Hepatocyte (in vitro differentiated cells): ENCODE data around the gene TTC27. TPM values are rescaled to one million over a fixed set of nuclear protein-coding genes. Genes with fewer than 3 reads are reported as not detected.

Experiments used
- DNase-seq: peaks from one replicate; pipeline ENCODE4 v3.0.0-alpha.2; 2016; ENCODE audit warnings: low spot score
- H2AFZ ChIP-seq: fragments of 200-600 bp; sonication (generic); 2 replicates; pipeline ENCODE4 v1.6.0; 2016; ENCODE audit warnings: antibody characterized with exemption, mild to moderate bottlenecking
- H3K27ac ChIP-seq: fragments of 200-600 bp; sonication (generic); 2 replicates; pipeline ENCODE4 v1.5.1; 2016; ENCODE audit warnings: mild to moderate bottlenecking
- H3K27me3 ChIP-seq: fragments of 200-600 bp; sonication (generic); 2 replicates; pipeline ENCODE4 v1.6.1; 2016
- H3K36me3 ChIP-seq: fragments of 200-600 bp; sonication (generic); replicated peaks from 2 replicates; pipeline ENCODE4 v1.5.1; 2016; ENCODE audit warnings: low read depth; ENCODE audit not compliant: insufficient read depth
- H3K4me1 ChIP-seq: fragments of 200-600 bp; sonication (generic); 2 replicates; pipeline ENCODE4 v1.5.1; 2016; ENCODE audit warnings: mild to moderate bottlenecking, moderate library complexity; ENCODE audit not compliant: insufficient read depth
- H3K4me2 ChIP-seq: fragments of 200-600 bp; sonication (generic); 2 replicates; pipeline ENCODE4 v1.6.0; 2016
- H3K4me3 ChIP-seq: fragments of 200-600 bp; sonication (generic); 2 replicates; pipeline ENCODE4 v1.5.1; 2016; ENCODE audit warnings: mild to moderate bottlenecking
- H3K79me2 ChIP-seq: fragments of 200-600 bp; sonication (generic); 2 replicates; pipeline ENCODE4 v1.6.0; 2017; ENCODE audit warnings: mild to moderate bottlenecking
- H3K9me2 ChIP-seq: fragments of 200-600 bp; sonication (generic); replicated peaks from 2 replicates; pipeline ENCODE4 v1.6.0; 2017; ENCODE audit warnings: mild to moderate bottlenecking; ENCODE audit not compliant: insufficient read depth
- H3K9me3 ChIP-seq: fragments of 200-600 bp; sonication (generic); 2 replicates; pipeline ENCODE4 v1.5.1; 2016; ENCODE audit warnings: low read depth, mild to moderate bottlenecking
- H4K20me1 ChIP-seq: fragments of 200-600 bp; sonication (generic); 2 replicates; pipeline ENCODE4 v1.6.0; 2016; ENCODE audit warnings: mild to moderate bottlenecking; ENCODE audit not compliant: insufficient read depth, poor library complexity, severe bottlenecking
- EZH2 ChIP-seq: fragments of 200-600 bp; sonication (generic); IDR thresholded peaks from 2 replicates; pipeline ENCODE4 v1.6.1; 2016; ENCODE audit warnings: antibody characterized with exemption, mild to moderate bottlenecking, borderline replicate concordance
- EZH2phosphoT487 ChIP-seq: fragments of 200-600 bp; sonication (generic); IDR thresholded peaks from one replicate; pipeline ENCODE4 v1.6.1; 2018; ENCODE audit warnings: antibody characterized with exemption, mild to moderate bottlenecking, low read depth, moderate library complexity; ENCODE audit not compliant: unreplicated experiment, severe bottlenecking
- WGBS: methylation state at CpG from one replicate; pipeline ENCODE4 v1.1.6; 2016; ENCODE audit warnings: low lambda C conversion rate; ENCODE audit errors: missing lambda C conversion rate; 5-methylcytosine and 5-hydroxymethylcytosine counted together
- polyA plus RNA-seq: library from polyadenylated mRNA; unstranded; fragments of >200 nt; fragmentation: Nextera tagmentation; extraction: Ambion mirVana; gene quantifications from 2 replicates; pipeline ENCODE4 v1.2.1, GENCODE V29; 2016
- total RNA-seq: library from RNA; depleted of rRNA; stranded (reverse); fragments of >200 nt; gene quantifications from 2 replicates; pipeline ENCODE4 v1.2.3, GENCODE V29; 2014
- TF ChIP-seq, protein P1 (sequence below): fragments of 200-600 bp; sonication (generic); IDR thresholded peaks from 2 replicates; pipeline ENCODE4 v1.5.1; 2016; ENCODE audit warnings: antibody characterized with exemption, mild to moderate bottlenecking; ENCODE audit not compliant: poor library complexity

Gene TTC27
- total and polyA plus RNA-seq, 2 experiments from 2014 or later: 10.7 to 12.7 TPM

DNA sequence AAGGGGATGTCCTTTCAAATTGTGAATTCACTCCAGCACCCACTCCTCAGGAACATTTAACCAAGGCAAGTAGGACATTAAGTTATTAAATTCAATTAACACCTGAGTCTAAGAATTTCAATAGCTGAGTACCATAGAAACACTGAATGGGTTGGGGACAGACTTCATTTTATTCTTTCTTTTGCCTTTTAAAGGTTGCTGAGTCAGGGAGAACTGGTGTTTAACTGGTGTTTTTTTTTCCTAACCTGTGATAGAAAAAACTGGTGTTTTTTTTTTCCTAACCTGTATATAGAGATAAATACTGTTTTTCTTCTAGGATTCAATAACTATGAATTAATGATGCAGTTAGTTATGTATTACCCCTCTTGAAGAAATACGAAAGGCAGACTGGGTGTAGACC lies 38.9 kb downstream of the TTC27 start:
- Histone ChIP-seq H3K36me3 (no peaks in the 10 kb centered on the region), H3K79me2 (no peaks in the 10 kb centered on the region), H3K9me3 (no peaks in the 10 kb centered on the region), H3K4me3 (no peak overlapping the region), H4K20me1 (no peaks in the 10 kb centered on the region), H2AFZ (no peak overlapping the region), H3K27ac (no peak overlapping the region), H3K27me3 (no peaks in the 10 kb centered on the region), H3K4me1 (no peaks in the 10 kb centered on the region), H3K9me2 (no peaks in the 10 kb centered on the region), H3K4me2 (no peak overlapping the region)
- 100% methylated on average over 1 of the region's 1 CpG for WGBS
- DNase-seq: no peak
- TF ChIP-seq EZH2: no peak
- no peak for TF ChIP-seq EZH2phosphoT487
- TF ChIP-seq, protein P1, sequence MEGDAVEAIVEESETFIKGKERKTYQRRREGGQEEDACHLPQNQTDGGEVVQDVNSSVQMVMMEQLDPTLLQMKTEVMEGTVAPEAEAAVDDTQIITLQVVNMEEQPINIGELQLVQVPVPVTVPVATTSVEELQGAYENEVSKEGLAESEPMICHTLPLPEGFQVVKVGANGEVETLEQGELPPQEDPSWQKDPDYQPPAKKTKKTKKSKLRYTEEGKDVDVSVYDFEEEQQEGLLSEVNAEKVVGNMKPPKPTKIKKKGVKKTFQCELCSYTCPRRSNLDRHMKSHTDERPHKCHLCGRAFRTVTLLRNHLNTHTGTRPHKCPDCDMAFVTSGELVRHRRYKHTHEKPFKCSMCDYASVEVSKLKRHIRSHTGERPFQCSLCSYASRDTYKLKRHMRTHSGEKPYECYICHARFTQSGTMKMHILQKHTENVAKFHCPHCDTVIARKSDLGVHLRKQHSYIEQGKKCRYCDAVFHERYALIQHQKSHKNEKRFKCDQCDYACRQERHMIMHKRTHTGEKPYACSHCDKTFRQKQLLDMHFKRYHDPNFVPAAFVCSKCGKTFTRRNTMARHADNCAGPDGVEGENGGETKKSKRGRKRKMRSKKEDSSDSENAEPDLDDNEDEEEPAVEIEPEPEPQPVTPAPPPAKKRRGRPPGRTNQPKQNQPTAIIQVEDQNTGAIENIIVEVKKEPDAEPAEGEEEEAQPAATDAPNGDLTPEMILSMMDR: no peak

DNA sequence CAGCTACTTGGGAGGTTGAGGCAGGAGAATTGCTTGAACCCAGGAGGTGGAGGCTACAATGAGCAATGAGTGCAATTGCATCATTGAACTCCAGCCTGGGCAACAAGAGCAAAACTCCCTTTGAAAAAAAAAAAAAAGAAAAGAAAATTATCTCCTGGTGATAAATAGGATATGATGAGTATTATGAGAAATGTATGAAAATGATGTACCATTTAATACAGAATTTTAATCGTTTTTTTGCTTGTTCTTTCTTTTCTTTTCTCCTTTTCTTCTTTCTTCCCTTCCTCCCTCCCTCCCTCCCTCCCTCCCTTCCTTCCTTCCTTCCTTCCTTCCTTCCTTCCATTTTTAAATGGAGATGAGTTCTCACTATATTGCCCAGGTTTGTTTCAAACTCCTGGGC lies 40.4 kb downstream of the TTC27 start:
- Histone ChIP-seq H2AFZ (no peak overlapping the region), H3K27me3 (no peaks in the 10 kb centered on the region), H3K4me1 (no peaks in the 10 kb centered on the region), H3K9me2 (no peaks in the 10 kb centered on the region), H3K79me2 (no peaks in the 10 kb centered on the region), H3K36me3 (no peaks in the 10 kb centered on the region), H3K4me3 (no peak overlapping the region), H4K20me1 (no peaks in the 10 kb centered on the region), H3K9me3 (no peaks in the 10 kb centered on the region), H3K4me2 (no peak overlapping the region), H3K27ac (no peak overlapping the region)
- WGBS: 100% methylated on average over 1 of the region's 1 CpG
- TF ChIP-seq, protein P1: no peak
- TF ChIP-seq EZH2phosphoT487: no peak
- TF ChIP-seq EZH2: no peak
- DNase-seq: no peak

DNA sequence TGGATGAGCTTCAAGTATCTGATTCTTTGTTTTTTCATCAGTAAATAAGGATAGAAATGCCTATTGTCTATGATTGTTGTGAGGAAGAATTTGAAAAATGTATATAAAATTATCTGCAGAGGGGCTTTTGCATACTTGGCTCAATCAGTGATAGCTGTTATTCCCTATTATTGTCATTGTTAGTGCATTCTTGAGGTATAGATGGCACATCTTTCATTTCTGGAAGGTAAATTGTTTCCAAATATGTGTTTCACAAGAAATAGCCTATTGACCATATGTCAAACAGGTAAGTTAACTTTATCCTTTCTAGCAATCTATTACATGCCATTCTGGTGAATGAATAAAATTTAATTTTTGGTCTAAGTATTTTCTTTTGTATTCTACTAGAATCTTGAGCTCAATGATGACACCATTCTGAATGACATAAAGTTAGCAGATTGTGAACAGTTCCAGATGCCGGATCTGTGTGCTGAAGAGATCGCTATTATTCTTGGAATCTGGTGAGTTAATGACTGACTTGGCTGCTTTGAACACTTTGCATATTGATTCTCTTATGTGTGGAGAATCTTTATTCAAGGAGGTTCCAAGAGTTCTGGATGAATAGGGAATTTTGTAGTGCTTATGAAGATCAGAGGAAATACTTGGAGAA lies 44.2 kb downstream of the TTC27 start:
- Histone ChIP-seq H3K79me2 (no peaks in the 10 kb centered on the region), H3K4me2 (no peak overlapping the region), H2AFZ (no peak overlapping the region), H3K4me3 (no peak overlapping the region), H3K9me2 (no peaks in the 10 kb centered on the region), H3K27me3 (no peaks in the 10 kb centered on the region), H3K27ac (no peak overlapping the region), H3K9me3 (no peaks in the 10 kb centered on the region), H3K4me1 (no peaks in the 10 kb centered on the region), H4K20me1 (no peaks in the 10 kb centered on the region), H3K36me3 (no peaks in the 10 kb centered on the region)
- 90% methylated on average over 2 of the region's 2 CpGs for WGBS
- no peak for DNase-seq
- TF ChIP-seq, protein P1: no peak
- TF ChIP-seq EZH2phosphoT487 (no peak), EZH2 (no peak)
